GM21423 (cell line): Measurements from ENCODE around the gene CNGA2.
"Not testable (repeated sequence)": the region's sequence is repeated elsewhere in the genome, so short reads cannot be mapped to it uniquely, and the experiment has no call there.

Experiments used
- ATAC-seq: cut with Tn5 transposase; IDR thresholded peaks from one replicate; pipeline ENCODE4 v1.9.1; 2021; ENCODE audit warnings: mild to moderate bottlenecking, moderate library complexity; ENCODE audit not compliant: unreplicated experiment

Gene CNGA2

GRCh38 chrX:151734446-151734845, at the start of gene CNGA2:
Gene CNGA2, plus strand, starts transcription at chrX:151734746. Its CDS starts 3,738 bp downstream, at chrX:151738484.
- no peak for ATAC-seq

GRCh38 chrX:151687635-151688034, 46.9 kb upstream of the CNGA2 start:
- ATAC-seq, result no peak

DNA sequence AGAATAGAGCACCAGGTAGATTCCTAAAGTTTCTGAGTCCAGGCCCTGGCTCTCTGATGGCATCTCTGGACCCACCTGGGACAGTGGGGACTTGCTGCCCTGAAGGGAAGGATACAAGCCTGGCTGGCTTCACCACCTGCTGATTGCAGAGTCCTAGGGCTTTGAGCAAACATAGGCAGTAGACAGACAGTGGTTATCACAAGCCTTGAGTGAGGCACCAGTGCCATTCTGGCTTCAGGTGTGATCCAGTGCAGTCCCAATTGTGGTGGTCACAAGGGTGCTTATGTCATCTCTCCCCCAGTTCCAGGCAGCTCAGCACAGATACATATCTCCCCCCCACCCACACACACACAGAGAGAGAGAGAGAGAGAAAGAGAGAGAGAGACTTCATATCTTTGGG, 45.9 kb upstream of the CNGA2 start:
- no peak for ATAC-seq

GRCh38 chrX:151692825-151693224, 41.7 kb upstream of the CNGA2 start:
- ATAC-seq, result no peak

GRCh38 chrX:151694121-151694520, 40.4 kb upstream of the CNGA2 start:
- no peak for ATAC-seq

GRCh38 chrX:151694661-151695582, 39.6 kb upstream of the CNGA2 start, which contains the start of gene PRRG3:
Gene PRRG3, plus strand, starts transcription at chrX:151695458. Its CDS starts 3,357 bp downstream, at chrX:151698815.
- no peak for ATAC-seq

DNA sequence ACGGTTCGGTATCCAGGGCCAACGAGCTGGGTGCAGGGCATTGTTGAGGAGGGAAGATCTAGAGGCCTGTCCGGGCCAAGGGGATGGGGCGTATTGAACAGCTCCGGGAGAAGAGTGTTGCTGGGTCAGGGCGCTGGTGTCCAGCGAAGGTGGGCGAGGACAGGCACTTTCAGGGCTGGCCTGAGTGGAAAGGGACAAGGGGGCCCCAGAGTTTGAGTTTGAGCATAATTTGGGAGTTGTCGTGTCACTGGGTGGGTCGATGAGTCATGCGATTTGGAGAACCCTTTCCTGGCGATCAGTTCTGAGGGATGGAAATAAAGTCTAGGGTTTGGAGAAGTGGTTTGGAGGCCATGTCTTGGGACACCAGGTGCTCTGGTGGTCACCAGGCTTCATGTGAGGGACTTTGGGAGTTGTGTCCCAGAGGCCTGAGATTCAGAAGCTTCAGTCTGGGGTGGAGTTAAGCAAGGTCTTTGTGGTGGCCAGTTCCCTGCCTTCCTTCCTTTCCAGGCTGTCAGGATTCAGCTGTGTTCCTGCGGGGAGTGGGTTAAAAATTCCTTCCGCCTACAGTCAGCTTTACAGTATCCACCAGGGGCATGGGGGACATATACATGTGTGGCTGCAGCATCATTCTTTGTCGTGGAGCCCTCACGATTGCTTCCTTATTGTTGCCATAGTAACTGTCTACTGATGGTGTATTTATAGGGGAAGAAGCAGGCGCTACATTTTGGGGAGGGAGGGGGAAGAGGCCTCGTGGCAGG, 38.8 kb upstream of the CNGA2 start:
- ATAC-seq, result no peak

DNA sequence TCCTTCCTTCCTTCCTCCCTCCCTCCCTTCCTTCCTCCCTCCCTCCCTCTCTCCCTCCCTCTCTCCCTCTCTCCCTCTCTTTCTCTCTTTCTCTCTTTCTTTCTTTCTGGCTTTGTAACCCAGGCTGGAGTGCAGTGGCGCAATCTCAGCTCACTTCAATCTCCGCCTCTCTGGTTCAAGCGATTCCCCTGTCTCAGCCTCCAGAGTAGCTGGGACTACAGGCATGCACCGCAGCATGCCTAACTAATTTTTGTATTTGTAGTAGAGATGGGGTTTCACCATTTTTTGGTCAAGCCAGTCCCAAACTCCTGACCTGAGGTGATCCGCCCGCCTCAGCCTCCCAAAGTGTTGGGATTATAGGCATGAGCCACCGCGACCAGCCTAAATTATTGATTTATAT, 37.5 kb upstream of the CNGA2 start:
- not testable (repeated sequence) for ATAC-seq

DNA sequence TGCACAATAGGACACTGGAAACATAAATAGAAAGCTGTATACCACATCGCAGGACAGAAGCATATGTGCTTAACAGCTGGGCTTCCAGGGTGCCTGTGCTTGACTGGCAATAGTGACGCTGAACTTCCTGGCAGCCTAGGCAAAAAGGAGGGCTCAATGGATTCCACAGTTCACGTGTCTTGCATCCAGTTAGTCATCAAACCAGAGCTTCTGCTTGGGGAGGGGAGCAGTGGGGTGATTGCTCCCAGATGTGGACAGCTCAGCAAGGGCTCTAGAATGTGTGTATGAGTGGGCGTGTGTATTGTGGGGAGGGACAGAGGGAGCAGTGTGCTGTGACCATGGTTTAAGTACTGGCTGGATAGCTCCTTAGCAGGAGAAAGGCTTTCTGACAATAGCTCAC, 37.0 kb upstream of the CNGA2 start:
- no peak for ATAC-seq

GRCh38 chrX:151698485-151698884, 36.1 kb upstream of the CNGA2 start:
- no peak for ATAC-seq

- no peak for ATAC-seq
Observed at GRCh38 chrX:151699746-151700145, 34.8 kb upstream of the CNGA2 start.

- ATAC-seq, result no peak
Observed at GRCh38 chrX:151700581-151700980, 34.0 kb upstream of the CNGA2 start.

GRCh38 chrX:151701071-151701470, 33.5 kb upstream of the CNGA2 start:
- no peak for ATAC-seq

DNA sequence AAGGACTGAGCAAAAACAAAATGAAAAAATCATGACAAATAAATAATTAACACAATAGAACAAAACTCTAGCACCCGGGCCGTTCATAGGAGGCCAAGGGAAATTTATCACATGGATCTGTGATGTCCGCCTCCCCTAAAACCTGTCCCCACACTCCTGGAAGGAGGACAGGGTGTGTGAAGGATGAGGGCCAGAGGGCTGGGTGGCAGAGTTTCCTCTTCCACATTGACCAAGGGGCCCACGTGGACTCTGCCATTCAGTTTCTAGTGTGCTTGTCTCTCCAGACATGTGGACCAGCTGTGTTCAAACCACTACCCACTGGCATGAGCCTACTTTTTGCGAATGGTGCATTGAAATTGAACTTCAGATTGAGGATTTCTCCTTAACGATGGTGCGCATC, 33.0 kb upstream of the CNGA2 start:
- ATAC-seq, result no peak

DNA sequence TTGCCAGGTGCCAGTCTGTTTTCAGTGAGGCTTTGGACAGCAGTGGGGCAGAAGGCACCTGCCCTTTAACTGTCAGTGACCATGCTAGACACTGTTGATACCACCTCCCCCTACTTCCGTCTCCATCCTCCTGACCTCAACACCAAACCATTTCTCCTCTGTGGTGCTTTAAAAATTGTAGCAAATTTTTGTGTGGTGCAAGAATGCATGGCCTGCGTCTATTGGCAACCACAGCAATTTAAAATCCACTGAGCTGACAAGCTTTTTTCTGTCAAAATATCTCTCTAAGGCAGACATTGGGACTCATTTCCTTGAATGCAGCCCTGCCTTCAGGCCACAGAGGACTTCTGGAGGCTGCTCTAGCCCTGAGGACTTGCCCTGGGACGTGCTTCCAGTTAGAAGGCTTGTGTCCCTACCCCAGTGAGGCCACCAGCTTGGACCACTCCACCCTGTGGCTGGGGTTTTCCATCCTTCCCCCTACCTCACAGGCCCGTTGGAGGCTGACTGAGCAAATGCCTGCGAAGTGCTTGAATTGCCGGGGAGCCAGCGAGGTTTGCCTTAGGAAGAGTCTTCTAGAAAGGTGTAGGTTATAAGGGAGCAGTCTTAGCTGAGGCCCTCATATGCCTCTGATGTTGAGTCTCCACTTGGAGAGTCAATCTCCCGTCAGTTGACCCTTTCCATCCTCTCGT, 32.4 kb upstream of the CNGA2 start:
- no peak for ATAC-seq

DNA sequence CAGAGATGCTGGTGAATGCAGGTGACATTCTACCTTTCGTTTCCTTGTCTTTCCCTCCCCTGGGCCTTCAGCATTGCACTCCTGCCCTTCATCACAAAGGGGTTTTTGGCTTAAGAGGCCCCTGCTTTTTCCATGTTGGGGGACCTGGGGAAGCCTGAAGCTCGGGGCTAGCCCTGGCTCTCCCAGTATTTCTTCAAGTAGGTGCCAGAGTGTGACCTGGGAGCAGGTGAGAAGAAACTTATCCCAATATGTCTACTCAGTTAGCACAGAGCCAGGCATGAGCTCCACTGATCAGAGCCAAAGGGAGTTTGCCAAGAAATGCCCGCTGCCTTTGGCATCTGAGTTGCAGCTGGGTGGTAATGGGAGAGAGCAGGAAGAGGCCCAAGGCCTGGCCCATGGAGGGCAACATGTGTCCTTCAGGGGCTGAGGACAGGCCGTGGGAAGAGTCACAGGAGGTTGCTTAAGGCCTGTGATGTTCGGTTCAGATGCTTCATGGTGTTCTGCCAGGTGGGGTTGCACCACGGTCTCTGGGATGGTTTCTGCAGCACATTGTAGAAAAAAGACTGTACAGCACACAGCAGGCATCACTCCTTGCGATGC, 31.7 kb upstream of the CNGA2 start:
- ATAC-seq, result no peak

GRCh38 chrX:151703487-151703886, 31.1 kb upstream of the CNGA2 start:
- ATAC-seq, result no peak

GRCh38 chrX:151704041-151704663, 30.4 kb upstream of the CNGA2 start:
- ATAC-seq, result no peak

DNA sequence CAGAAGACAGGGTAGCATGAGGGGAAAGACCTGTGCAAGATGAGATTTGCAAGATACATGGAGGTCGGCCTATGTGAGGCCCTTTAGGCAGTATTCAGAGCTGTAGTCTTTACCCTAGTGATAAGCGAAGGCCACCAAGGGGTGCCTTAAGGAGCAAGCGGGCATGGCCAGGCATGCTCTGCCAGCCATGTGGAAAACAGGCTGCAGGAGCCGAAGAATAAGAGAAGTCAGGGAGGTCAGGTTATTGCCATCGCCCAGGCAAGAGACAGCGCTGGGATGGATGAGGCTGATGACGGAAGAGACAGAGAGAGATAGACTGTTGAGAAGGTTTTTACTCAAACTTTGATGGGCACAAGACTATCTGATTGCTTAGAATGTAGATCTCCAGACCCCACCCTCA, 25.7 kb upstream of the CNGA2 start:
- ATAC-seq, result no peak

DNA sequence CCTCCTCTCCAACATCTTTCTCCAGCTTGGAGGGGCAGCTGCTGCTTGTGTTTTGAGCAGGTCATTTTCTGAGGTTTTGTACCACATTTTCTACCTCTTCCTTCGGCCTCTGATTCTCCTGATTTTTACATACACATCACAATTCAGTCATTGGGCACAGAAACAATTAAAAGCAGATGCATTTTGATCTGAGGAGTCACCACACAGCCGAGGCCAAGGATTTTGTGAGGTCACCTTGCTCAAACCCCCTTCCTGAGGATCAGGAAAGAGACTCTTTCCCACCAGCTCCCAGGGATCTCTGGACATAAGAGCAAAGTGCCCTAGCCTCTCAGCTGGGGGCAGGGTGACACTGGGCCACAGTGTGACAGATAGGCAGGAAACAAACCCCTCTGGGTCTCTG, 24.1 kb upstream of the CNGA2 start:
- no peak for ATAC-seq
